NCI-H2227 (cell line): ENCODE results near the gene ARSK.
A peak's percentile ranks its signal among the peaks of the same experiment; 100 is the strongest.
"Not testable (repeated sequence)": the region's sequence is repeated elsewhere in the genome, so short reads cannot be mapped to it uniquely, and the experiment has no call there.

ENCODE experiments used
- DNase-seq: peaks from one replicate; lab custom pipeline; 2025; ENCODE audit not compliant: unreplicated experiment; lab: John Stamatoyannopoulos, UW

Gene ARSK

DNA sequence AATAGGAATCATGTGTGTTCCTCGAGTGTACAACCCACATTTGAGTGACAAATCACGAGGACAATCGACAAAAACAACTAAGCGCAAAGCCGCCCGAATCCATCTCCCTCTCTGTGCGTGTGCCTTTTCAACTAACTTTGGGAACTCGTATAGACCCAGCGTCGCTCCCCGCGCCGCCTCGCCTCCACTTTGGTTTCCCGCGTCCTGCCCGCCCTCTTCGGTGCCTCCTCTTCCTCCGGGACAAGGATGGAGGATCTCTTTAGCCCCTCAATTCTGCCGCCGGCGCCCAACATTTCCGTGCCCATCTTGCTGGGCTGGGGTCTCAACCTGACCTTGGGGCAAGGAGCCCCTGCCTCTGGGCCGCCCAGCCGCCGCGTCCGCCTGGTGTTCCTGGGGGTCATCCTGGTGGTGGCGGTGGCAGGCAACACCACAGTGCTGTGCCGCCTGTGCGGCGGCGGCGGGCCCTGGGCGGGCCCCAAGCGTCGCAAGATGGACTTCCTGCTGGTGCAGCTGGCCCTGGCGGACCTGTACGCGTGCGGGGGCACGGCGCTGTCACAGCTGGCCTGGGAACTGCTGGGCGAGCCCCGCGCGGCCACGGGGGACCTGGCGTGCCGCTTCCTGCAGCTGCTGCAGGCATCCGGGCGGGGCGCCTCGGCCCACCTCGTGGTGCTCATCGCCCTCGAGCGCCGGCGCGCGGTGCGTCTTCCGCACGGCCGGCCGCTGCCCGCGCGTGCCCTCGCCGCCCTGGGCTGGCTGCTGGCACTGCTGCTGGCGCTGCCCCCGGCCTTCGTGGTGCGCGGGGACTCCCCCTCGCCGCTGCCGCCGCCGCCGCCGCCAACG, 65.3 kb downstream of the ARSK start, which contains the start of gene GPR150:
TSS of gene GPR150 (plus strand) at position 58 of the 840 bp plus-strand sequence. CDS start at position 247, 189 bp downstream.
- DNase-seq = peak; percentile 60

GRCh38 chr5:95620870-95621838, 66.3 kb downstream of the ARSK start:
- peak; percentile 44 for DNase-seq

GRCh38 chr5:95621839-95622629, 67.1 kb downstream of the ARSK start:
- no peak for DNase-seq

GRCh38 chr5:95623706-95624105, 68.8 kb downstream of the ARSK start:
- DNase-seq = no peak

- no peak for DNase-seq
These were observed 69.5 kb downstream of the ARSK start for GRCh38 chr5:95624368-95624767.

- DNase-seq = no peak
These were observed 71.8 kb downstream of the ARSK start for GRCh38 chr5:95626701-95627100.

DNA sequence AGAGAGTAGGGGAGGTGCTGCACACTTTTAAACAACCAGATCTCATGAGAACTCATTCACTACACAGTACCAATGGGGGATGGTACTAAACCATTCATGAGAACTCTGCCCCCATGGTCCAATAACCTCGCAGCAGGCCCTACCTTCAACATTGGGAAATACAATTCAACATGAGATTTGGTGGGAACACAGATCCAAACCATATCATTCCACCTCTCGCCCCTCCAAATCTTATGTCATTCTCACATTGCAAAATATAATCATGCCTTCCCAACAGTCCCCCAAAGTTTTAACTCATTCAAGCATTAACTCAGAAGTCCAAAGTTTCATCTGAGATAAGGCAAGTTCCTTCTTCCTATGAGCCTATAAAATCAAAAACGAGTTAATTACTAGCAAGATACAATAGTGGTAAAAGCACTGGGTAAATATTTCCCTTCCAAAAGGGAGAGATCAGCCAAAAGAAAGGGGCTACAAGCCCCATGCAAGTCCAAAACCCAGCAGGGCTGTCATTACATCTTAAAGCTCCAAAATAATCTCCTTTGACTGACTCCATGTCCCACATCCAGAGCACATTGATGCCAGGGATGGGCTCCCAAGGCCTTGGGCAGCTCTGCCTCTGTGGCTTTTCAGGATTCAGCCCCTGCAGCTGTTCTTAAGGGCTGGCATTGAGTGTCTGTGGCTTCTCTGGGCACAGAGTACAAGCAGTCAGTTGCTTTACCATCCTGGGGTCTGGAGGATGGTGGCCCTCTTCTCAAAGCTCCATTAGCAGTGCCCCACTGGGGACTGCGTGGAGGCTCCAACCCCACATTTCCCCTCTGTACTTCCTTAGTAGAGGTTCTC, 73.3 kb downstream of the ARSK start:
- no peak for DNase-seq

DNA sequence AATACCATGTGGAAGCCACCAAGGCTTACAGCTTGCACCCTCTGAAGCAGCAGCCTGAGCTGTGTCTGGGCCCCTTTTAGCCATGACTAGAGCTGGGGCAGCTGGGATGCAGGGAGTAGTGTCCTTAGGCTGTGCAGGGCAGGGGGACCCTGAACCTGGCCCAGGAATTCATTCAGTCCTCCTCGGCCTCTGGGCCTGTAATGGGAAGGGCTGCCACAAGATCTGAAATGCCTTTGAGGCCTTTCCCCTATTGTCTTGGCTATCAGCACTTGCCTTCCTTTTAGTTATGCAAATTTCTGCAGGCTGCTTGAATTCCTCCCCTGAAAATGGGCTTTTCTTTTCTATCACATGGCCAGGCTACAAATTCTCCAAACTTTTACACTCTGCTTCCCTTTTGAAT, 74.0 kb downstream of the ARSK start:
- DNase-seq = no peak

DNA sequence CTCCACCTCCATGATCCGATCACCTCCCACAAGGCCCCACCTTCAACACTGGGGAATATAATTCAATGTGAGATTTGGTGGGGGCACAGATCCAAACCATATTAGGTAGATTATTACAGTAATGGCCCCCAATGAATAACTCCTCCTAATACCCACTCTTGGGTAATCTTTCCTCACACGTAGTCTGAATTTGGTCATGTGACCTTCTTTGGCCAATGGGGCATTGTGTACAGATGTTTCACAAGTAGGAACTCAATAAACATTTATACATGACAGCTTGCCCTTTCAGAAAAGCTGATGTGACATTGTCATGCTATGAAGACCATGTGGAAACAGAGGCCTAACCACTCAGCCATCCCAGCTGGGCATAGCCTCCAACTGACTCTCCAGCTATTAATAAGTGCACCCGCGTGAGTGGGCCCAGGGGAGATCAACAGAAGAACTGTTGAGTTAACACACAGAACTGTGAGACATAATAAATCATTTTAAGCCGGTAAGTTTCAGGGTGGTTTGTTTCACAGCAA, 75.6 kb downstream of the ARSK start:
- no peak for DNase-seq

- DNase-seq = no peak
These were observed 76.5 kb downstream of the ARSK start for GRCh38 chr5:95631255-95631958.

DNA sequence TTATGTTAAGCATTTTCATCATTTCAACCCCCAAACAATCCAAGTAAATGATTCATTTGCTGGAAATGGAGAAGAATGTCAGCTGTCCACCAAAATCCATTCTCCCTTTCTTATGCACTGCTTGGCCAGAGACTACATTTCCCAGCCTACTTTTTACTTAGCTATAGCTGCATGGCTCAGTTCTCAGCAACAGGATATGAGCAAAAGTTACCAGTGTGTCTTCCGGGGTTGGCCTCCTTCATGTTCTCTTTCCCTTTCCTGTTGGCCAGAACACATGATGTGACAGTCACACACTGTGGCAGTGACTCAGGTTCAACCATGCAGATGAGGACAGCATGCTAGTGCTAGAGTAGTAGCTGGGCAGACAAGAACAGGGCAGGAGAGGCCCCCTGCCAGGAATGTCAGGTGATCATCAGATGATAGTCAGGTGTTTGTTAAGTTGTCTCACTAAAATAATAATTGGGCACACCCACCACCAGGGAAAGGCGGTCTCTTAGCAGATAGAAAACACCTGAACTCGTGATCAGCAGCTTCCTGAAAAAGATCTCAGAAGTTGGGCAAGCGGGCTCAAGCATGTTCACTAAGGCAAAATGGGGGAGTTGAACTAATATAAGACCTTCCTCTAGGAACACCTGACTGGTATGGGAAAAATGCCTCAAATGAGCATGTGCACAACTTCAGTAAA, 77.2 kb downstream of the ARSK start:
- no peak for DNase-seq

DNA sequence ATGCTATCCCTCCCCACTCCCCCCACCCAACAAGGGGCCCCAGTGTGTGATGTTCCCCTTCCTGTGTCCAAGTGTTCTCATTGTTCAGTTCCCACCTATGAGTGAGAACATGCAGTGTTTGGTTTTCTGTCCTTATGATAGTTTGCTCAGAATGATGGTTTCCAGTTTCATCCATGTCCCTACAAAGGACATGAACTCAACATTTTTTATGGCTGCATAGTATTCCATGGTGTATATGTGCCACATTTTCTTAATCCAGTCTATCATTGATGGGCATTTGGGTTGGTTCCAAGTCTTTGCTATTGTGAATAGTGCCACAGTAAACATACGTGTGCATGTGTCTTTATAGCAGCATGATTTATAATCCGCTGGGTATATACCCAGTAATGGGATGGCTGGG, 78.0 kb downstream of the ARSK start:
- not testable (repeated sequence) for DNase-seq

- no peak for DNase-seq
These were observed 78.8 kb downstream of the ARSK start for GRCh38 chr5:95633671-95634070.

DNA sequence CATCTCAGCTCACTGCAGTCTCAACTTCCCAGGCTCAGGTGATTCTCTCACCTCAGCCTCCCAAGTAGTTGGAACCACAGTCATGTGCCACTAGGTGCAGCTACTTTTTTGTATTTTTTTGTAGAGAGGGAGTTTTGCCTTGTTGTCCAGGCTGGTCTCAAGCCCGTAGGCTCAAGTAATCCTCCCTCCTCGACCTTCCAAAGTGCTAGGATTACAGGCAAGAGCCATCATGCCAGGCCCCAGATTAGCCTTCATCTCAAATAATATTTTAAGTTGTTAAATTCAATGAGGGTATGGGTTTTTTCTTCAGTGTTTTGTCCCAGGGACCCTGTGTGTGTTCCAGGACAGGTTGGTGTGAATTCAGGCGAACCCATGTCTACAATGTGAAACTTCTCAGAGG, 79.2 kb downstream of the ARSK start:
- no peak for DNase-seq

- no peak for DNase-seq
These were observed 83.7 kb downstream of the ARSK start for GRCh38 chr5:95638632-95639031.

- no peak for DNase-seq
These were observed 86.9 kb downstream of the ARSK start for GRCh38 chr5:95641741-95642220.

- DNase-seq = no peak
These were observed 88.3 kb downstream of the ARSK start for GRCh38 chr5:95643152-95643551.

DNA sequence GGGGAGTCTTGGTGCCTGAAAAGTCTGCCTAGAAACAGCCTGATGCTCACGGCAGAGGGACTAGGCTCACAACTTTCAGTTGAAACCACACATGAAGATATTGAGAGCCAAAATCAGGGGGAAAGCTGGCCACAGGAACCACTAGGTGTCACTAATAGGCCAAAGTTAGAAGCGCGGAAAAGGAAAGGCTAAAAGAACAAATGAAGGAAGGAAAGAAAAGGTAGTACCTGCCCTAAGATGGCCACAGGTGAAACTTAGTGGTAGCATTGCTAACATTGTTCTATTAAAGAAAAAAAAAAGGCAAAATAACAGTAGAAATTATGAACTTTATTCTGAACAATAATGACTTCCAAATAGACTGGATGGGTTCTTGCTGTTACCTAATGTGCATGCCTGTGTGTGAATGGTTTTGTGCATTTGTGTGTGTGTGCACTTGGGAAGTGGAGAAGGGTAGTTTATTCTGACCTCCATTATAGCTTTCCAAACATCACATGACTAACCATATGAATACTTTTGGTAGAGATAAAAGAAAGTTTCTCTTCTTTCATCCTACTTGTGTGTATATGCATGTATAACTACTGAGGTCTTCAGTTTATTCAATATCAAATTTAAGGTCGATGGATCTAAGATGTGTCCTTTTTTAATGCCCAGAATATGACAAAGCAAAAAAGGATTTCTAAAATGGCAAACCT, 89.6 kb downstream of the ARSK start:
- peak; percentile 36 for DNase-seq
